Esophagus squamous epithelium (tissue), 5 donors: ENCODE results near the gene RABL2A. TPM values are rescaled to one million over a fixed set of nuclear protein-coding genes. Genes with fewer than 3 reads are reported as not detected.
"Not testable (repeated sequence)": the region's sequence is repeated elsewhere in the genome, so short reads cannot be mapped to it uniquely, and the experiment has no call there.

Experiments used
- DNase-seq: peaks from one replicate; lab custom pipeline; 2025; lab: John Stamatoyannopoulos, UW
- H3K27ac ChIP-seq, 4 donors: fragments of 200-600 bp; sonication (generic); one replicate each; pipeline ENCODE4 v1.5.1; 2016 to 2019; ENCODE audit warnings: mild to moderate bottlenecking in 1 of 4
- H3K27me3 ChIP-seq, 4 donors: fragments of 200-600 bp; sonication (generic); 1 replicate in 3 of 4; 2 replicates in 1 of 4; pipeline versions ENCODE4 v1.5.1 to v1.6.0; 2017 to 2021; ENCODE audit warnings: antibody characterized with exemption in 1 of 4
- H3K36me3 ChIP-seq, 3 donors: fragments of 200-600 bp; sonication (generic); one replicate each; pipeline ENCODE4 v1.5.1; 2016 to 2019
- H3K4me1 ChIP-seq, 3 donors: fragments of 200-600 bp; sonication (generic); one replicate each; pipeline ENCODE4 v1.5.1; 2017 to 2019
- H3K4me3 ChIP-seq, 4 donors: fragments of 200-600 bp; sonication (generic); 1 replicate in 3 of 4; 2 replicates in 1 of 4; pipeline ENCODE4 v1.5.1; 2016 to 2019; ENCODE audit warnings: mild to moderate bottlenecking in 2 of 4, moderate library complexity in 1 of 4
- H3K9me3 ChIP-seq, 3 donors: fragments of 200-600 bp; sonication (generic); one replicate each; pipeline ENCODE4 v1.5.1; 2016 to 2019
- CTCF ChIP-seq, 6 experiments: fragments of 450-650 bp in 4 of 6; fragments of 200-600 bp in 2 of 6; sonication (generic) in 2 of 6; IDR thresholded peaks; one replicate each; pipeline ENCODE4 v1.5.1; 2016 to 2019; ENCODE audit warnings: antibody characterized with exemption in 6 of 6, mild to moderate bottlenecking in 4 of 6, moderate library complexity in 4 of 6
- POLR2A ChIP-seq, 4 donors: fragments of 450-650 bp; IDR thresholded peaks; one replicate each; pipeline ENCODE4 v1.6.1; 2017; ENCODE audit warnings: antibody characterized with exemption in 4 of 4, mild to moderate bottlenecking in 4 of 4, moderate library complexity in 3 of 4
- WGBS, 2 donors: methylation state at CpG; one replicate each; pipeline ENCODE4 v1.1.5; 2018; 5-methylcytosine and 5-hydroxymethylcytosine counted together
- intact Hi-C: fragments of 100-400 bp; cut with DNase I; formaldehyde crosslinking; loops from one replicate; pipeline ENCODE4 v1.15.0; 2022
- total RNA-seq, 4 donors: library from RNA; depleted of rRNA; stranded (reverse); fragments of >200 nt; gene quantifications; one replicate each; pipeline ENCODE4 v1.1.0, GENCODE V29; 2016
- donor health status: DM: yes; HTN: yes; CAD: no.

RABL2A gene
- 10 to 100 TPM in 1 of 4 donors, 1 to 10 TPM in 3; 3.1 to 14.7 (median 4.9) TPM for total RNA-seq

DNA sequence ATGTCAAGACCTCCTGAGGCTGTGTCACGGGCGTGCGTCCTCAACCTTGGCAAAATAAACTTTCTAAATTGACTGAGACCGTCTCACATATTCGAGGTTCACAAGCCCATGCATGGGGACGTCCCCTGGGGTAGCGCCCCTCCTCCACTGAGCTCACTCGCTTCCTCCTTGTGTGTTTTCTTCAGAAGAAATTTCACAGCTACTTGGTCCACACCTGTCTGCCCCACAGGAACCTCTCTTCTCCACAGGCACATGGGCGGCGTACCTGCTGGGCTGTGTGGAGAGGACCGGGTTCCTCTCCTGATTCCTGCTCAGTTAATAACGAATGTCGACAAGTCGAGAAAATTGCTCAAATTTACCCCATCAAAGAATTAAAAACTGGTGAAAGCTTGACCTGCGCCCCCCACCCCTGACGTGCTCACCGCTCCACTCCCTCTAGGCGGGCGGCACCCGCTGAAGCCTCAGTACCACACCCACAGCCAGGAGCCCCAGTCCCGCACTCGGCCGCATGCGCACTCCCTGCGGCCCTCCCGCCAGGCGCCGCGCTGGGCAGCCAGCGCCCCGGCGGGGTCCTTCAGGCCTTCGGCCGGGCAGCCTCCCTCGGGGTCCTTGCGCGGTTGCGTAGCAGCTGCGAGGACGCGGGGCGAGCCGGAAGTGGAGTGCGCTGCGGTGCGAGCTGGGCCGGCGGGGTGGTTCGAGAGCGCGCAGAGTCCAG, at the start of gene RABL2A:
TSS of gene RABL2A (plus strand) at position 651 of the 715 bp plus-strand sequence. CDS start 1,341 bp downstream, outside the sequence.
- not testable (repeated sequence) for H3K27me3 ChIP-seq

DNA sequence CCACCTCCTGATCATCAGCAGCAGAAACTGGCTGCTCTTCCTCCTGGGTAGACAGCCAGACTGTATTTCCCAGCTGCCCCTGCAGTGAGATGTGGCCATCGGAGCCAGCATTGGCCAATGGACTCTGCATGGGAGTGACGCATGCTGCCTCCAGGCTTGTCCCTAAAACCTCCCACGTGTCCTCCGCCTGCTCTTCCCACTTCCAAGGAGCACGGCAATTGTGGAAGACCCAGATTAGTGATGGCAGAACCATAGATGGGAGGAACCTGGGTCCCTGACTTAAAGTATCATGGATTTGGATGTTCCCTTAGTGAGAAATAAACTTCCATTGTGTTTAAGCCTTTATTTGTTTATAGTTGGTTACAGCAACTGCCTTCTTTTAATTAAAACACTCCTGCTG, 48.6 kb upstream of the RABL2A start:
- H3K4me3 ChIP-seq, H3K27me3 ChIP-seq, intact Hi-C loops, DNase-seq, H3K9me3 ChIP-seq, H3K27ac ChIP-seq, H3K36me3 ChIP-seq: not testable (repeated sequence)
- 0 to 10% methylated on average over 1 to 3 of the region's 5 CpGs for WGBS, 2 donors
- peaks cover 0 to 11% (median 2%) of the 10 kb centered on the region in 3 donors for H3K4me1 ChIP-seq

More for the DNA sequence above, at the start of gene RABL2A:
- H3K4me1 ChIP-seq, DNase-seq, intact Hi-C loops, H3K9me3 ChIP-seq: not testable (repeated sequence)
- H3K27ac ChIP-seq: peak within 1 kb of the TSS; percentile 34 to 76 (median 62)
- WGBS, 2 donors: 3% methylated on average over 7 of the region's 51 CpGs; no CpG with 5 or more reads in 1 of the 2 donors
- H3K36me3 ChIP-seq: peaks cover 0 to 25% (median 0%) of the 10 kb centered on the region in 3 donors
- H3K4me3 ChIP-seq: peak within 1 kb of the TSS; percentile 31 to 66 (median 50)

DNA sequence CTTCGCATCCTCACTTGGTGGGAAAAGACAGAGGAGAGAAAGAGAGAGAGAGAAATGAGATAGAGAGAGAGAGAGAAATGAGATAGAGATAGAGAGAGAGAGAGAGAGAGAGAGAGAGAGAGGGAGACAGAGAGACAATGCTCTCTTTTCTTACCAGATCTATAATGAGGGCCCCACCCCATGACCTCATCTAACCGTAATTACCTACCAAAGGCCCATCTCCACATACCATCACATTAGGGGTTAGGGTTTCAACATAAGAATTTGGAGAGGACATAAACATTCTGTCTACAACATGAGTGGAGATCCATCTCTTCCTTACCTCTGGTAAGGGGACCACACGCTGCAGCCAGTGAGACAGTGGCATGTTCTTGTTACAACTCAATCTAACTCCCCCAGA, 44.6 kb upstream of the RABL2A start:
- Histone ChIP-seq H3K27ac (peak overlapping the region in 2 of 4 donors; percentile 91 to 92), H3K4me1 (peaks cover 0 to 38% (median 4%) of the 10 kb centered on the region in 3 donors)
- H3K36me3 ChIP-seq, DNase-seq, intact Hi-C loops, H3K27me3 ChIP-seq, H3K4me3 ChIP-seq, H3K9me3 ChIP-seq: not testable (repeated sequence)
- WGBS, 2 donors: 71 to 73% methylated on average over 2 of the region's 3 CpGs

DNA sequence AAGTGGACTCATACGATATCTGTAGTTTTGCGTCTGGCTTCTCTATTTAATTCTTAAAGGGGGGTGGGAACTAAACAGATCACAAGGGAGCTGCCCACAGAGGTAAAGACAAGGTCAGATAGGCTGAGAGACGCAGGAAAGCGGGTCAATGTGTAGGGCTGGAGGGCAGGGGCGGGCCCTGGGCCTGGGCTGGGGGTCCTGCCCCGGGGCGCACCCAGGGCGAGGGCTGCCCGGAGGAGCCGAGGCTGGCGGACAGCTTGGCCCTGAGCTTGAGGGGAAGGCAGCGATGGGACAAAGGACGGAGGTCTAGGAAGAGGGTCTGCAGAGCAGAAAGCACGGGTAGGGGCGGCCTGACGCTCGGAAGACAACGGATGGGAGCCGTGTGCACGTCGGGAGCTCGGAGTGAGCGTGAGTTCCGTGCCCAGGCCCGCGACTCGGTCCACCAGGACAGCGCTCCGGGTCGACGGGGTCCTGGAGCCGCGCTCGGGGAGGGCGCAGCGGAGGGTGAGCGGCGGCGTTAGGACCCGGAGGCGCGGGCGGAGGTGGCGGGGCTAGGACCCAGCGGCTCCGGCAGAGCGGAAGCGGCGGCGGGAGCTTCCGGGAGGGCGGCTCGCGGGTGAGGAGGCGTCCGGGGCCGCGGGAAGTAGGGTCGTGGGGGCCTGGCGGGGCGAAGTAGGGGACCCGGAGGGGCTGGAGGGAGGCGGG, 43.4 kb upstream of the RABL2A start:
- H3K27me3 ChIP-seq, H3K36me3 ChIP-seq: not testable (repeated sequence)

GRCh38 chr2:113584311-113585092, 42.6 kb upstream of the RABL2A start:
- WGBS, 2 donors: 8% methylated on average over 10 of the region's 47 CpGs
- intact Hi-C loops, H3K27me3 ChIP-seq, H3K36me3 ChIP-seq, DNase-seq, H3K9me3 ChIP-seq: not testable (repeated sequence)
- peak overlapping the region; percentile 42 to 79 (median 70) for H3K4me3 ChIP-seq
- peaks cover 0 to 38% (median 4%) of the 10 kb centered on the region in 3 donors for H3K4me1 ChIP-seq
- H3K27ac ChIP-seq: peak overlapping the region; percentile 69 to 91 (median 86)

More for the DNA sequence above, 43.4 kb upstream of the RABL2A start:
- peak overlapping the region; percentile 85 to 92 (median 89) for H3K27ac ChIP-seq
- intact Hi-C loops, H3K9me3 ChIP-seq, DNase-seq: not testable (repeated sequence)
- peak in 2 of 4 donors; percentile 42 to 51 for TF ChIP-seq POLR2A (IDR thresholded peaks at IDR 0.05)
- peak overlapping the region; percentile 42 to 79 (median 70) for H3K4me3 ChIP-seq
- WGBS, 2 donors: 0 to 1% methylated on average over 12 to 30 of the region's 63 CpGs
- H3K4me1 ChIP-seq: peaks cover 0 to 38% (median 4%) of the 10 kb centered on the region in 3 donors

- 50 to 51% methylated on average over 3 of the region's 3 CpGs for whole genome bisulfite sequencing, 2 donors
- intact Hi-C loops, H3K27ac ChIP-seq, H3K36me3 ChIP-seq, H3K9me3 ChIP-seq, H3K27me3 ChIP-seq, H3K4me3 ChIP-seq, DNase-seq: not testable (repeated sequence)
- TF ChIP-seq CTCF (IDR thresholded peaks at IDR 0.05): peak; percentile 22 to 59 (median 22)
- peaks cover 0 to 42% (median 4%) of the 10 kb centered on the region in 3 donors for H3K4me1 ChIP-seq
Measured at GRCh38 chr2:113587201-113587600, 39.9 kb upstream of the RABL2A start.

DNA sequence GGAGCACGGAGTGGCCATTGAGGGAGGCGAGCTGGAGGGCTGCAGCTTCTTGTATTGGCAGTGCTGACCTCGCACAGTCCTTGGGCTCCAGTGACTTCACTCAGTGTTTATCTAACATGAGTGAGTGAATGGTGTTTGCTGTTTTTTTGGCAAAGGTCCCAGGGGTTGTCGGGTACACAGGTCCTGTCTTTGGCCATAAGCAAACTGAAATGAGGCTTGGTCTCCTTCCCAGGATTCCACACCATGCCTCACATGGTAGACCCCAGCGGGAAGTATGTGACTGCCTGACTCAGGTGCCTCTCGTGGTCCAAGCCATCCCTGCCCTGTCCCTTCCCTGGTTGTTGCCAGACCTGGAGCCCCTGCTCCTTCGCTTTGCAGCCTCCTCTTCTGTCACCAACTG, 37.5 kb upstream of the RABL2A start:
- H3K36me3 ChIP-seq: not testable (repeated sequence)

DNA sequence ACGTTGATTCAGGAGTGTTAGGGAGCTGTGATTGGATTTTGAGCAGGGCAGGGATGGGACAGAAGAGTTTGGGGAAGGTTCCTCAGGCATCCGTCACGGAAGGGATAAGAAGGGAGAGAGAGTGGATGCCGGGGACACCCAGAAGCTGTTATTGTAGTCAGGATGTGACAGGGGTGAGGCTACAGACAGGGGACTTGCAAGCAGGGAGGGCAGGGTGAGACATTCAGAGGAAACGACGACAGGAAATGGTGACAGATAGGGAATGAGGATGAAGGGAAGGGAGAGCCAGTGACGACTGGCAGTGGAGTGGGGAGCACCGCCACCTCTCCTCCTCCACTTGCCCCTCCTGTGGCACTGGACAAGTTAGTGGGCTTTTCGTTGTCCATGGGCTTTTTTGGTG, 35.1 kb upstream of the RABL2A start:
- H3K4me3 ChIP-seq, H3K4me1 ChIP-seq, DNase-seq, H3K9me3 ChIP-seq, H3K36me3 ChIP-seq, intact Hi-C loops, H3K27me3 ChIP-seq, H3K27ac ChIP-seq: not testable (repeated sequence)
- WGBS, 2 donors: 86% methylated on average over 1 of the region's 9 CpGs; no CpG with 5 or more reads in 1 of the 2 donors

More for the DNA sequence above, 37.5 kb upstream of the RABL2A start:
- 90 to 93% methylated on average over 3 of the region's 7 CpGs for WGBS, 2 donors
- H3K9me3 ChIP-seq, H3K4me3 ChIP-seq, DNase-seq, intact Hi-C loops, H3K27ac ChIP-seq, H3K27me3 ChIP-seq: not testable (repeated sequence)
- H3K4me1 ChIP-seq: peaks cover 0 to 27% (median 0%) of the 10 kb centered on the region in 3 donors

GRCh38 chr2:113593280-113593679, 33.8 kb upstream of the RABL2A start:
- H3K4me1 ChIP-seq, DNase-seq, H3K9me3 ChIP-seq, H3K27ac ChIP-seq, H3K4me3 ChIP-seq, H3K27me3 ChIP-seq, H3K36me3 ChIP-seq, intact Hi-C loops: not testable (repeated sequence)
- 68 to 78% methylated on average over 2 to 4 of the region's 6 CpGs for WGBS, 2 donors

- DNase-seq, H3K27ac ChIP-seq, intact Hi-C loops, H3K4me1 ChIP-seq, H3K4me3 ChIP-seq, H3K36me3 ChIP-seq, H3K27me3 ChIP-seq, H3K9me3 ChIP-seq: not testable (repeated sequence)
- WGBS, 2 donors: 80% methylated on average over 1 of the region's 10 CpGs; no CpG with 5 or more reads in 1 of the 2 donors
Measured at GRCh38 chr2:113595725-113596124, 31.3 kb upstream of the RABL2A start.

DNA sequence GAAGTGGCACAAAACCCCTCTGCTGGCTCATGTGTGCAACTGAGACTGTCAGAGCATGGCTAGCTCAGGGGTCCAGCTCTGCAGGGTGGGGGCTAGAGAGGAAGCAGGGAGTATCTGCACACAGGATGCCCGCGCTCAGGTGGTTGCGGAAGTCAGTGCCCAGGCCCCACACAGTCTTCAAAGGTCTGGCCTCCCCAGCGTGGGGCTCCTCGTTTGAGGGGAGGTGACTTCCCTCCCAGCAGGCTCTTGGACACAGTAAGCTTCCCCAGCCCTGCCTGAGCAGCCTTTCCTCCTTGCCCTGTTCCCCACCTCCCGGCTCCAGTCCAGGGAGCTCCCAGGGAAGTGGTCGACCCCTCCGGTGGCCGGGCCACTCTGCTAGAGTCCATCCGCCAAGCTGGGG, 29.9 kb upstream of the RABL2A start:
- H3K9me3 ChIP-seq, H3K27ac ChIP-seq, DNase-seq, H3K4me3 ChIP-seq, intact Hi-C loops, H3K27me3 ChIP-seq, H3K4me1 ChIP-seq, H3K36me3 ChIP-seq: not testable (repeated sequence)
- WGBS, 2 donors: no CpG with 5 or more reads among the region's 10 CpGs
